ENCODE measurements around the gene TFAP2B.

- TF ChIP-seq POLR2A (IDR thresholded peaks at IDR 0.05) = no peak
- no peak for TF ChIP-seq CTCF (IDR thresholded peaks at IDR 0.05)
These were observed 2.2 kb downstream of the TFAP2B start for GRCh38 chr6:50820869-50821264.

Data from thyroid gland (tissue), 4 donors.